SK-N-SH treated with all-trans-retinoic acid at 6 μM for 48 hours (cell line): Measurements from ENCODE around the gene TAGLN2.

ENCODE experiments used
- ATAC-seq: fragments of 200-7000 bp; cut with Tn5 transposase; 3 replicates; pipeline ENCODE4 v1.9.1; 2020; ENCODE audit warnings: mild to moderate bottlenecking, moderate library complexity
- BACH2 ChIP-seq: fragments of 250-450 bp; sonication (Bioruptor Pico); IDR thresholded peaks from 2 replicates; pipeline ENCODE4 v1.9.0; 2021; ENCODE audit warnings: mild to moderate bottlenecking, borderline replicate concordance
- CSDC2 ChIP-seq: fragments of 250-450 bp; sonication (Bioruptor Pico); IDR thresholded peaks from 2 replicates; pipeline ENCODE4 v1.5.0; 2020; ENCODE audit warnings: mild to moderate bottlenecking, moderate library complexity
- ESRRG ChIP-seq: fragments of 250-450 bp; sonication (Bioruptor Pico); IDR thresholded peaks from 2 replicates; pipeline ENCODE4 v1.6.1; 2021; ENCODE audit warnings: mild to moderate bottlenecking
- GLIS3 ChIP-seq: fragments of 250-450 bp; sonication (Bioruptor Pico); IDR thresholded peaks from 2 replicates; pipeline ENCODE4 v1.5.0; 2020; ENCODE audit warnings: mild to moderate bottlenecking, moderate library complexity
- ISL1 ChIP-seq: fragments of 250-450 bp; sonication (Bioruptor Pico); IDR thresholded peaks from 2 replicates; pipeline ENCODE4 v2.1.2; 2022; ENCODE audit warnings: mild to moderate bottlenecking, moderate library complexity
- PPARA ChIP-seq: fragments of 250-450 bp; sonication (Bioruptor Pico); IDR thresholded peaks from 2 replicates; pipeline ENCODE4 v1.5.0; 2020; ENCODE audit warnings: mild to moderate bottlenecking, borderline replicate concordance
- RARB ChIP-seq: fragments of 250-450 bp; sonication (Bioruptor Pico); IDR thresholded peaks from 2 replicates; pipeline ENCODE4 v1.8.0; 2021; ENCODE audit warnings: mild to moderate bottlenecking, moderate library complexity
- SNAI2 ChIP-seq: fragments of 250-450 bp; sonication (Bioruptor Pico); IDR thresholded peaks from 2 replicates; pipeline ENCODE4 v1.5.0; 2020; ENCODE audit warnings: mild to moderate bottlenecking, moderate library complexity
- TCF4 ChIP-seq: fragments of 250-450 bp; sonication (Bioruptor Pico); IDR thresholded peaks from 2 replicates; pipeline ENCODE4 v1.8.0; 2021; ENCODE audit warnings: mild to moderate bottlenecking, moderate library complexity, borderline replicate concordance
- TOX ChIP-seq: fragments of 250-450 bp; sonication (Bioruptor Pico); IDR thresholded peaks from 2 replicates; pipeline ENCODE4 v1.8.0; 2021; ENCODE audit warnings: mild to moderate bottlenecking, moderate library complexity, borderline replicate concordance
- ZC3H10 ChIP-seq: fragments of 250-450 bp; sonication (Bioruptor Pico); IDR thresholded peaks from 2 replicates; pipeline ENCODE4 v1.5.1; 2021; ENCODE audit warnings: mild to moderate bottlenecking, moderate library complexity
- ZFP3 ChIP-seq: fragments of 250-450 bp; sonication (Bioruptor Pico); IDR thresholded peaks from 2 replicates; pipeline ENCODE4 v1.5.0; 2020; ENCODE audit warnings: mild to moderate bottlenecking, moderate library complexity
- ZNF565 ChIP-seq: fragments of 450-650 bp; formaldehyde crosslinking; conservative IDR thresholded peaks from 2 replicates; pipeline ENCODE4 v1.5.0; 2020; ENCODE audit warnings: low read depth, mild to moderate bottlenecking, moderate library complexity
- ZNF70 ChIP-seq: fragments of 450-650 bp; formaldehyde crosslinking; IDR thresholded peaks from 2 replicates; pipeline ENCODE4 v1.5.0; 2020; ENCODE audit warnings: mild to moderate bottlenecking, moderate library complexity
- ZNF8 ChIP-seq: fragments of 450-650 bp; formaldehyde crosslinking; IDR thresholded peaks from 2 replicates; pipeline ENCODE4 v1.5.0; 2020; ENCODE audit warnings: mild to moderate bottlenecking, moderate library complexity
- TF ChIP-seq, protein P1 (sequence below): fragments of 250-450 bp; sonication (Bioruptor Pico); IDR thresholded peaks from 2 replicates; pipeline ENCODE4 v1.5.1; 2020; ENCODE audit warnings: low read depth, mild to moderate bottlenecking, moderate library complexity
- TF ChIP-seq, protein P2 (sequence below): fragments of 250-450 bp; sonication (Bioruptor Pico); IDR thresholded peaks from 2 replicates; pipeline ENCODE4 v1.8.0; 2020; ENCODE audit warnings: mild to moderate bottlenecking, moderate library complexity, borderline replicate concordance
- TF ChIP-seq, protein P3 (sequence below): fragments of 250-450 bp; sonication (Bioruptor Pico); IDR thresholded peaks from 2 replicates; pipeline ENCODE4 v1.5.1; 2021; ENCODE audit warnings: mild to moderate bottlenecking, moderate library complexity
- TF ChIP-seq, protein P4 (sequence below): fragments of 250-450 bp; sonication (Bioruptor Pico); IDR thresholded peaks from 2 replicates; pipeline ENCODE4 v1.8.0; 2021; ENCODE audit warnings: low read depth, mild to moderate bottlenecking, moderate library complexity, borderline replicate concordance

TAGLN2 gene

DNA sequence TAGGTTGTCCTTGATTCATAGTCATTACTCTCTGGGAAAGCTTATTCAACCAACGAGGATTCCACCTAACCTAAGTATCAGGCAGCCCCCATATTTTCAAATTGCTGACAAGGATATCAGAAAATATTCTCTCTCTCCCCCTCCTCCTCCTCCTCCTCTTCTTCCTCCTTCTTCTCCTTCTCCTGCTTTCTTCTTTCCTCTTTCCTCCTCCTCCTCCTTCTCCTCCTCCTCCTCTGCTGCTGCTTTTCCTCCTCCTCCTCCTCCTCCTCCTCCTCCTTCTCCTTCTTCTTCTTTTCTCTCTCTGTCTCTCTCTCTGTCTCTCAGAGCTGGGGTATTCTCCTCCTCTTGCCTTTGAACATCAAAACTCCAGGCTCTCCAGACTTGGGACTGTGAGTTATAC lies 22.6 kb upstream of the TAGLN2 start (continued):
- TF ChIP-seq BACH2 (no peak), SNAI2 (CRISPR knock-in tag) (no peak), ZNF70 (CRISPR knock-in tag) (no peak), ZNF565 (CRISPR knock-in tag) (no peak), TCF4 (CRISPR knock-in tag) (no peak)
- TF ChIP-seq, protein P1, sequence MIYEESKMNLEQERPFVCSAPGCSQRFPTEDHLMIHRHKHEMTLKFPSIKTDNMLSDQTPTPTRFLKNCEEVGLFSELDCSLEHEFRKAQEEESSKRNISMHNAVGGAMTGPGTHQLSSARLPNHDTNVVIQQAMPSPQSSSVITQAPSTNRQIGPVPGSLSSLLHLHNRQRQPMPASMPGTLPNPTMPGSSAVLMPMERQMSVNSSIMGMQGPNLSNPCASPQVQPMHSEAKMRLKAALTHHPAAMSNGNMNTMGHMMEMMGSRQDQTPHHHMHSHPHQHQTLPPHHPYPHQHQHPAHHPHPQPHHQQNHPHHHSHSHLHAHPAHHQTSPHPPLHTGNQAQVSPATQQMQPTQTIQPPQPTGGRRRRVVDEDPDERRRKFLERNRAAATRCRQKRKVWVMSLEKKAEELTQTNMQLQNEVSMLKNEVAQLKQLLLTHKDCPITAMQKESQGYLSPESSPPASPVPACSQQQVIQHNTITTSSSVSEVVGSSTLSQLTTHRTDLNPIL (CRISPR knock-in tag) = no peak
- TF ChIP-seq, protein P2, sequence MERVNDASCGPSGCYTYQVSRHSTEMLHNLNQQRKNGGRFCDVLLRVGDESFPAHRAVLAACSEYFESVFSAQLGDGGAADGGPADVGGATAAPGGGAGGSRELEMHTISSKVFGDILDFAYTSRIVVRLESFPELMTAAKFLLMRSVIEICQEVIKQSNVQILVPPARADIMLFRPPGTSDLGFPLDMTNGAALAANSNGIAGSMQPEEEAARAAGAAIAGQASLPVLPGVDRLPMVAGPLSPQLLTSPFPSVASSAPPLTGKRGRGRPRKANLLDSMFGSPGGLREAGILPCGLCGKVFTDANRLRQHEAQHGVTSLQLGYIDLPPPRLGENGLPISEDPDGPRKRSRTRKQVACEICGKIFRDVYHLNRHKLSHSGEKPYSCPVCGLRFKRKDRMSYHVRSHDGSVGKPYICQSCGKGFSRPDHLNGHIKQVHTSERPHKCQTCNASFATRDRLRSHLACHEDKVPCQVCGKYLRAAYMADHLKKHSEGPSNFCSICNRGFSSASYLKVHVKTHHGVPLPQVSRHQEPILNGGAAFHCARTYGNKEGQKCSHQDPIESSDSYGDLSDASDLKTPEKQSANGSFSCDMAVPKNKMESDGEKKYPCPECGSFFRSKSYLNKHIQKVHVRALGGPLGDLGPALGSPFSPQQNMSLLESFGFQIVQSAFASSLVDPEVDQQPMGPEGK (CRISPR knock-in tag) = no peak

DNA sequence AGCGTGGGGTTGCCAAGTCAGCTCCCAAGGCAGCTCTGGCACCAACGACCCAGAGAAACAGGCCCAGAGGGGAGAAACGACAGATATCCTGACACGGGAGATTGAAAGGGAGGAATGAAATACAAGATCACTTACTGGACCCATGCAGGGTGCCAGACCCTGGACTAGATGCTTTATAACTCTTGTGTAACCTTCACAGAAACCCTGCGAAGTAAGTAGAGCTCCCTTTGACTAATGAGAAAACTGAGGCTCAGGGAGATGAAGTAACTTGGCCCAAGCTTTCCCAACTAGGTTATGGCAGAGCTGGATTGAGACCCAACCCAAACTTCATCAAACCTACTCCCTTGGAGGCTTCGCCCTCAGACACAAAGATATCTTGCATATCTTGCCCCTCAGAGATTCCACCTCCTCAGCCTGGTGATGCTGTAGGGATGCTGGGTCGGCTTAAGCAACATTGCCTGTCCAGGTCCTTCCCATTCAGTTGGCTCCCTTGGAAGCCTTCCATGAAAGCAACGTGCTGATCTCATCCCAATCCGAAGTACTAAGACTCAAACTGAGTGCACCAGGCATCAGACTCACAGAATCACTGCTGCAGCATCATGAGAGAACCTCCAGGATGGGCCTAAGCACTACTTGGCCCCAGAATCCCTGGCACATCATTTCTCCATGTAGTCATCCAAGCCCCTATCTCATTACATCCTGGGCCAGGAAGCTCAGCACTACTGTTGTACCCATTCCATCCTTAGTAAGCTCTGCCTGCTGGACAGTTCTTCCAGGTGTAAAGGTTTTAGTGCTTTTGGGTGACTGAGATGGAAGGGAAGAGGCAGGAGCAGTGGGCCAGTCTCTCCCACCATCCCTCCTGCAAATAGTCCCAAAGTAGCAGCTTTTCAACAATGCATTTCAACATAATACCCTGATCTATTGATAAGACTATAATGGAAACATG lies 21.2 kb upstream of the TAGLN2 start:
- no peak for ATAC-seq
- TF ChIP-seq PPARA (CRISPR knock-in tag) (no peak), RARB (no peak), SNAI2 (CRISPR knock-in tag) (no peak), TCF4 (CRISPR knock-in tag) (no peak), BACH2 (no peak), ESRRG (CRISPR knock-in tag) (no peak), ISL1 (no peak), ZFP3 (CRISPR knock-in tag) (no peak), TOX (CRISPR knock-in tag) (no peak), ZNF565 (CRISPR knock-in tag) (no peak), ZC3H10 (no peak), CSDC2 (CRISPR knock-in tag) (no peak), GLIS3 (CRISPR knock-in tag) (no peak), ZNF8 (CRISPR knock-in tag) (no peak)
- TF ChIP-seq, protein P3, sequence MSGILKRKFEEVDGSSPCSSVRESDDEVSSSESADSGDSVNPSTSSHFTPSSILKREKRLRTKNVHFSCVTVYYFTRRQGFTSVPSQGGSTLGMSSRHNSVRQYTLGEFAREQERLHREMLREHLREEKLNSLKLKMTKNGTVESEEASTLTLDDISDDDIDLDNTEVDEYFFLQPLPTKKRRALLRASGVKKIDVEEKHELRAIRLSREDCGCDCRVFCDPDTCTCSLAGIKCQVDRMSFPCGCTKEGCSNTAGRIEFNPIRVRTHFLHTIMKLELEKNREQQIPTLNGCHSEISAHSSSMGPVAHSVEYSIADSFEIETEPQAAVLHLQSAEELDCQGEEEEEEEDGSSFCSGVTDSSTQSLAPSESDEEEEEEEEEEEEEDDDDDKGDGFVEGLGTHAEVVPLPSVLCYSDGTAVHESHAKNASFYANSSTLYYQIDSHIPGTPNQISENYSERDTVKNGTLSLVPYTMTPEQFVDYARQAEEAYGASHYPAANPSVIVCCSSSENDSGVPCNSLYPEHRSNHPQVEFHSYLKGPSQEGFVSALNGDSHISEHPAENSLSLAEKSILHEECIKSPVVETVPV (CRISPR knock-in tag) = no peak
- TF ChIP-seq, protein P1 (CRISPR knock-in tag) = no peak
- TF ChIP-seq, protein P4, sequence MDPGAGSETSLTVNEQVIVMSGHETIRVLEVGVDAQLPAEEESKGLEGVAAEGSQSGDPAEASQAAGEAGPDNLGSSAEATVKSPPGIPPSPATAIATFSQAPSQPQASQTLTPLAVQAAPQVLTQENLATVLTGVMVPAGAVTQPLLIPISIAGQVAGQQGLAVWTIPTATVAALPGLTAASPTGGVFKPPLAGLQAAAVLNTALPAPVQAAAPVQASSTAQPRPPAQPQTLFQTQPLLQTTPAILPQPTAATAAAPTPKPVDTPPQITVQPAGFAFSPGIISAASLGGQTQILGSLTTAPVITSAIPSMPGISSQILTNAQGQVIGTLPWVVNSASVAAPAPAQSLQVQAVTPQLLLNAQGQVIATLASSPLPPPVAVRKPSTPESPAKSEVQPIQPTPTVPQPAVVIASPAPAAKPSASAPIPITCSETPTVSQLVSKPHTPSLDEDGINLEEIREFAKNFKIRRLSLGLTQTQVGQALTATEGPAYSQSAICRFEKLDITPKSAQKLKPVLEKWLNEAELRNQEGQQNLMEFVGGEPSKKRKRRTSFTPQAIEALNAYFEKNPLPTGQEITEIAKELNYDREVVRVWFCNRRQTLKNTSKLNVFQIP (CRISPR knock-in tag) = no peak

DNA sequence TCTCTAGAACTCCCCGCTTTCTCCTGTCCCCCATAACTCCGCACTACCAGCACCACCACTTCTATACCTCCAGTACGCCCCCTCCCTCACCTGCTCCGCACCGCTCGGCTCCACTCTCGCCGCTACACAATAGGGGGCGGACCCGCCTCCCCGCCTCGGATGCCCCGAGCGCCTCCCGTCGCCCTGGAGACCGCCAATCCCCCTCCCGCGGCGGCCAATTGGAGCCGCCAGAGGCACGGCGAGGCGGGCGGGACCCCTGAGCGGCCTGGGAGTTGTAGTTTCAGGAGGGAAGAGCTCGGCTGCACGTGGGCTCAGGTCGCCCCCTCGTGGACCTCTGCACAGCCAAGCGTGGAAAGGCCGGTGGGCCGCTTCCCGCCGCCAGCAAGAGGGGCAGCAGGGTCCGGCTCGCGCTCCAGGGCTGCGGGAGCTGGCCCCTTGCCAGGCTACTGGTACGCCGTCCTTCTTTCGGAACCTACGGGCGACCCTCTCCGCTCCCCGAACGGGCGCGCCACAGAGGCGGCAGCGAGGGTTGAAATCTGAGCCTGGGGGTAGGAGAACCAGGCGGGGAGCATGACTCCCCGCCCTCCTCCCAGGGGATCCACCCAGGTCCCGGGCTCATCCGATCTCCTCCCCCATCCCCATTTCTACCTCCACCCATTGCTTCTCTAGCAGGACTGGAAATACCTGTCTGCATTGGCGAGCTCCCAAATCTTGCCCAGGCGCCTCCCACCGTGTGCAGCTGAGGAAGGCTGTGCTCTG lies 20.4 kb upstream of the TAGLN2 start, which contains the start of gene IGSF9:
Gene IGSF9, minus strand, starts transcription at position 131 of the 759 bp plus-strand sequence. CDS start 2,159 bp downstream, outside the sequence.
- TF ChIP-seq, protein P4 (CRISPR knock-in tag) = no peak
- TF ChIP-seq ZNF8 (CRISPR knock-in tag) = peak; percentile 46; the same call in 1 of the 2 replicates
- TF ChIP-seq PPARA (CRISPR knock-in tag) = no peak
- peak; percentile 97 for ATAC-seq
